H1 (cell line): ENCODE measurements around the gene FITM1. TPM values are rescaled to one million over a fixed set of nuclear protein-coding genes. Genes with fewer than 3 reads are reported as not detected.

Experiments used
- CTCF ChIA-PET: fragments of 300-600 bp; sonication (Branson Sonifier 250); formaldehyde crosslinking; loops from one replicate; lab custom pipeline; 2021; ENCODE audit not compliant: partially characterized antibody; lab: Charles Lee
- POLR2A ChIA-PET: fragments of 300-600 bp; sonication (Branson Sonifier 250); formaldehyde crosslinking; loops from one replicate; lab custom pipeline; 2021; ENCODE audit warnings: inconsistent platforms; ENCODE audit not compliant: partially characterized antibody; lab: Charles Lee
- DNase-seq, 2 experiments: peaks; one replicate each; pipeline versions ENCODE4 v3.0.0 to v3.0.0-alpha.2; 2010 to 2022; ENCODE audit warnings: low spot score in 2 of 2, low read depth in 1 of 2, mixed read lengths in 1 of 2
- FAIRE-seq: peaks from 2 replicates; lab custom pipeline; 2011; peaks lifted over from hg19 to GRCh38; lab: Jason Lieb, UNC
- H2AFZ ChIP-seq: 2 replicates; pipeline ENCODE4 v1.8.1; 2012; ENCODE audit warnings: low read length, inconsistent platforms
- H2AK5ac ChIP-seq: 2 replicates; pipeline ENCODE4 v1.6.1; 2013; ENCODE audit warnings: low read depth, low read length
- H2BK120ac ChIP-seq: replicated peaks from 2 replicates; pipeline ENCODE3; 2013; ENCODE audit warnings: low read depth, low read length, inconsistent platforms
- H2BK12ac ChIP-seq: 2 replicates; pipeline ENCODE4 v1.6.1; 2013; ENCODE audit warnings: low read depth, low read length
- H2BK15ac ChIP-seq: 2 replicates; pipeline ENCODE4 v1.6.1; 2013; ENCODE audit warnings: low read length
- H2BK20ac ChIP-seq: 2 replicates; pipeline ENCODE4 v1.6.1; 2013; ENCODE audit warnings: low read length
- H2BK5ac ChIP-seq: 2 replicates; pipeline ENCODE4 v1.6.1; 2013; ENCODE audit warnings: low read depth, low read length
- H3K14ac ChIP-seq: 2 replicates; pipeline ENCODE4 v1.6.1; 2013; ENCODE audit warnings: inconsistent platforms; ENCODE audit not compliant: insufficient read length
- H3K18ac ChIP-seq: 2 replicates; pipeline ENCODE4 v1.6.1; 2013; ENCODE audit warnings: low read length; ENCODE audit errors: extremely low read depth
- H3K23ac ChIP-seq: 2 replicates; pipeline ENCODE4 v1.6.1; 2013; ENCODE audit warnings: inconsistent platforms; ENCODE audit not compliant: insufficient read length
- H3K23me2 ChIP-seq: 2 replicates; pipeline ENCODE4 v1.6.1; 2013; ENCODE audit warnings: low read depth, low read length
- H3K27ac ChIP-seq: 2 replicates; pipeline ENCODE4 v1.6.1; 2011; ENCODE audit warnings: low read depth, low read length, inconsistent platforms
- H3K27me3 ChIP-seq, 4 experiments: replicated peaks in 1 of 4; 1 replicate in 1 of 4; 2 replicates in 3 of 4; pipeline versions ENCODE4 v1.6.1 to v1.8.1; 2011 to 2013; ENCODE audit warnings: low read length in 3 of 4, mild to moderate bottlenecking in 3 of 4, inconsistent platforms in 2 of 4, mixed read lengths in 2 of 4, moderate library complexity in 1 of 4; ENCODE audit not compliant: control insufficient read depth in 3 of 4, insufficient read depth in 3 of 4; ENCODE audit errors: extremely low read depth in 1 of 4
- H3K36me3 ChIP-seq, 4 experiments: 2 replicates each; pipeline versions ENCODE4 v1.6.1 to v1.8.1; 2011 to 2013; ENCODE audit warnings: mild to moderate bottlenecking in 4 of 4, low read length in 3 of 4, moderate library complexity in 2 of 4, control low read depth in 1 of 4, inconsistent platforms in 1 of 4; ENCODE audit not compliant: insufficient read depth in 4 of 4, control insufficient read depth in 2 of 4
- H3K4ac ChIP-seq: replicated peaks from 2 replicates; pipeline ENCODE3; 2013; ENCODE audit warnings: low read length, low read depth, mixed read lengths, inconsistent platforms; ENCODE audit not compliant: insufficient read length
- H3K4me1 ChIP-seq, 4 experiments: replicated peaks in 1 of 4; 1 replicate in 1 of 4; 2 replicates in 3 of 4; pipeline versions ENCODE4 v1.6.1 to v1.8.1; 2011 to 2013; ENCODE audit warnings: low read length in 3 of 4, inconsistent platforms in 2 of 4, mixed read lengths in 1 of 4; ENCODE audit not compliant: insufficient read depth in 4 of 4, control insufficient read depth in 3 of 4
- H3K4me2 ChIP-seq, 2 experiments: 2 replicates each; pipeline versions ENCODE4 v1.6.1 to v1.8.1; 2011 to 2013; ENCODE audit warnings: low read depth in 2 of 2, low read length in 2 of 2, control low read depth in 1 of 2, inconsistent platforms in 1 of 2, mild to moderate bottlenecking in 1 of 2; ENCODE audit not compliant: insufficient read depth in 1 of 2
- H3K4me3 ChIP-seq, 4 experiments: fragments of 200-600, 300-600 bp in 1 of 4; sonication (generic), shearing (Covaris generic), sonication (Bioruptor Twin) in 1 of 4; 2 replicates each; pipeline versions ENCODE4 v1.5.1 to v1.8.1; 2011 to 2016; ENCODE audit warnings: low read length in 4 of 4, low read depth in 3 of 4, control low read depth in 2 of 4, inconsistent platforms in 2 of 4, mild to moderate bottlenecking in 2 of 4, mixed read lengths in 1 of 4, moderate library complexity in 1 of 4; ENCODE audit not compliant: insufficient read depth in 2 of 4; ENCODE audit errors: extremely low read depth in 1 of 4
- H3K56ac ChIP-seq: replicated peaks from 2 replicates; pipeline ENCODE3; 2013; ENCODE audit warnings: low read depth, mild to moderate bottlenecking, mixed read lengths, low read length, inconsistent platforms; ENCODE audit not compliant: insufficient read length
- H3K79me1 ChIP-seq: 2 replicates; pipeline ENCODE4 v1.6.1; 2013; ENCODE audit warnings: low read depth, low read length, control low read depth
- H3K79me2 ChIP-seq, 2 experiments: 2 replicates each; pipeline versions ENCODE4 v1.6.1 to v1.8.1; 2012 to 2013; ENCODE audit warnings: low read length in 2 of 2, mild to moderate bottlenecking in 2 of 2, inconsistent platforms in 1 of 2; ENCODE audit not compliant: insufficient read depth in 2 of 2, control insufficient read depth in 1 of 2
- H3K9ac ChIP-seq, 4 experiments: replicated peaks in 1 of 4; 1 replicate in 1 of 4; 2 replicates in 3 of 4; pipeline versions ENCODE4 v1.6.1 to v1.8.1; 2011 to 2013; ENCODE audit warnings: low read depth in 3 of 4, low read length in 3 of 4, control low read depth in 2 of 4, mild to moderate bottlenecking in 2 of 4, moderate library complexity in 2 of 4, inconsistent platforms in 1 of 4; ENCODE audit errors: extremely low read depth in 1 of 4
- H3K9me3 ChIP-seq, 2 experiments: 2 replicates each; pipeline versions ENCODE4 v1.6.1 to v1.8.1; 2012 to 2013; ENCODE audit warnings: mild to moderate bottlenecking in 2 of 2, moderate library complexity in 2 of 2, control low read depth in 1 of 2, inconsistent platforms in 1 of 2, low read depth in 1 of 2, low read length in 1 of 2, mixed read lengths in 1 of 2; ENCODE audit not compliant: insufficient read depth in 2 of 2
- H4K20me1 ChIP-seq, 2 experiments: replicated peaks in 1 of 2; 2 replicates each; pipeline versions ENCODE3 to v1.8.1; 2011 to 2013; ENCODE audit warnings: inconsistent platforms in 2 of 2, low read length in 2 of 2, mild to moderate bottlenecking in 1 of 2; ENCODE audit not compliant: insufficient read depth in 2 of 2, control insufficient read depth in 1 of 2
- H4K5ac ChIP-seq: 2 replicates; pipeline ENCODE4 v1.6.1; 2013; ENCODE audit warnings: low read length, low read depth, mixed read lengths, inconsistent platforms; ENCODE audit not compliant: insufficient read length
- H4K8ac ChIP-seq: 2 replicates; pipeline ENCODE4 v1.8.0; 2013; ENCODE audit warnings: mild to moderate bottlenecking, moderate library complexity, low read length, inconsistent platforms; ENCODE audit not compliant: insufficient read depth; ENCODE audit errors: extremely low read depth
- H4K91ac ChIP-seq: replicated peaks from 2 replicates; pipeline ENCODE3; 2013; ENCODE audit warnings: low read length, mixed read lengths, inconsistent platforms; ENCODE audit not compliant: insufficient read length
- ATF2 ChIP-seq: IDR thresholded peaks from 2 replicates; pipeline ENCODE4 v1.6.1; 2012; ENCODE audit warnings: low read length, inconsistent platforms
- BACH1 ChIP-seq: IDR thresholded peaks from 2 replicates; pipeline ENCODE4 v1.6.1; 2012; ENCODE audit warnings: low read length, improper control_type of control experiment
- BCL11A ChIP-seq, 2 experiments: IDR thresholded peaks; one replicate each; pipeline ENCODE4 v1.6.1; 2011; ENCODE audit warnings: low read depth in 2 of 2, low read length in 2 of 2, mild to moderate bottlenecking in 2 of 2
- CBX8 ChIP-seq: fragments of 300-800, 300-1000 bp; sonication (generic); IDR thresholded peaks from 2 replicates; pipeline ENCODE4 v1.7.1; 2016; ENCODE audit warnings: low read depth, low read length, borderline replicate concordance
- CHD1 ChIP-seq: IDR thresholded peaks from 2 replicates; pipeline ENCODE4 v1.6.1; 2012; ENCODE audit warnings: low read depth, low read length, improper control_type of control experiment
- KDM5A ChIP-seq: fragments of 200-600 bp; IDR thresholded peaks from 2 replicates; pipeline ENCODE4 v1.7.1; 2012; ENCODE audit warnings: mild to moderate bottlenecking, low read length, inconsistent platforms, mixed read lengths
- POLR2A ChIP-seq, 2 experiments: IDR thresholded peaks; 1 replicate in 1 of 2; 2 replicates in 1 of 2; pipeline ENCODE4 v1.6.1; 2011; ENCODE audit warnings: low read depth in 2 of 2, low read length in 2 of 2, mild to moderate bottlenecking in 2 of 2; ENCODE audit errors: control extremely low read depth in 1 of 2
- POU5F1 ChIP-seq: IDR thresholded peaks from 2 replicates; pipeline ENCODE4 v1.6.1; 2011; ENCODE audit warnings: low read depth, mild to moderate bottlenecking, low read length, moderate library complexity
- RAD21 ChIP-seq, 2 experiments: IDR thresholded peaks in 1 of 2; conservative IDR thresholded peaks in 1 of 2; 2 replicates each; pipeline ENCODE4 v1.6.1; 2011; ENCODE audit warnings: low read depth in 2 of 2, low read length in 2 of 2, improper control_type of control experiment in 1 of 2, inconsistent platforms in 1 of 2, mild to moderate bottlenecking in 1 of 2, moderate library complexity in 1 of 2
- SP4 ChIP-seq: IDR thresholded peaks from 2 replicates; pipeline ENCODE4 v1.6.1; 2012; ENCODE audit warnings: low read length, inconsistent platforms
- SUZ12 ChIP-seq: fragments of 200-600 bp; sonication (generic); IDR thresholded peaks from 2 replicates; pipeline ENCODE4 v1.6.1; 2012; ENCODE audit warnings: mild to moderate bottlenecking, inconsistent platforms, low read length, moderate library complexity, mixed read lengths
- TCF12 ChIP-seq: IDR thresholded peaks from 2 replicates; pipeline ENCODE4 v1.6.1; 2011; ENCODE audit warnings: low read depth, mild to moderate bottlenecking, low read length
- WGBS, 2 experiments: shearing (Covaris generic) in 1 of 2; methylation state at CpG; one replicate each; pipeline versions ENCODE4 v1.1.6 to v1.1.7; 2013 to 2015; ENCODE audit warnings: low lambda C conversion rate in 2 of 2, mixed read lengths in 2 of 2, inconsistent platforms in 1 of 2, low coverage in 1 of 2, missing lambda C conversion rate in 1 of 2; ENCODE audit not compliant: insufficient replicate concordance in 2 of 2, insufficient coverage in 1 of 2, insufficient read length in 1 of 2; ENCODE audit errors: extremely low coverage in 1 of 2, missing lambda C conversion rate in 1 of 2; 5-methylcytosine and 5-hydroxymethylcytosine counted together
- polyA plus RNA-seq, 7 experiments: library from polyadenylated mRNA; depleted of rRNA in 3 of 7; stranded (reverse) in 5 of 7; unstranded in 2 of 7; fragments of >200 nt in 5 of 7; fragments of 200-250 nt in 2 of 7; gene quantifications; 1 replicate in 5 of 7; 2 replicates in 1 of 7; 4 replicates in 1 of 7; pipeline versions ENCODE4 v1.2.1 to v1.2.3, GENCODE V29; 2011 to 2013; ENCODE audit warnings: missing spikeins in 2 of 7, mixed read lengths in 2 of 7
- total RNA-seq: library from RNA; stranded (reverse); fragmentation: NEBNext Ultra II Directional; extraction: Animal tissue kit (Norgen Biotek cat#: 25700); gene quantifications from 2 replicates; pipeline ENCODE4 v1.2.1, GENCODE V29; 2021

FITM1 gene
- total and polyA plus RNA-seq, 2 of the 8 experiments (the other 6 are each of a cell fraction or from before 2014, with no cell fraction given), result 0.53 to 0.76 TPM

GRCh38 chr14:24113379-24113800 lies 17.1 kb upstream of the FITM1 start:
- 0 out of 2 replicates have a peak overlapping the region, but pooled peaks have one; percentile 12 for H2AFZ ChIP-seq
- peaks cover 7% of the 10 kb centered on the region for H3K23me2 ChIP-seq
- no peak overlapping the region for H2BK12ac ChIP-seq
- no peak overlapping the region; the same call in 1 of the 2 replicates for H4K8ac ChIP-seq
- H3K27ac ChIP-seq, result no peak overlapping the region
- no peak overlapping the region for H3K4ac ChIP-seq
- no peak overlapping the region for H3K23ac ChIP-seq
- no peak for DNase-seq
- H2AK5ac ChIP-seq, result no peak overlapping the region
- no peak overlapping the region for H2BK120ac ChIP-seq
- no peaks in the 10 kb centered on the region for H4K20me1 ChIP-seq
- H3K56ac ChIP-seq, result no peak overlapping the region
- no peak overlapping the region for H2BK20ac ChIP-seq
- FAIRE-seq, result no peak
- H3K9me3 ChIP-seq, result no peaks in the 10 kb centered on the region
- H3K18ac ChIP-seq, result peak overlapping the region; percentile 65; the same call in 1 of the 2 replicates
- peak overlapping the region in 3 of 4 experiments; percentile 9 to 49 (median 24); a peak in 5 of 7 replicates for H3K9ac ChIP-seq
- no peak overlapping the region for H4K91ac ChIP-seq
- H3K79me1 ChIP-seq, result peaks cover 5% of the 10 kb centered on the region; the same call in 1 of the 2 replicates
- peak overlapping the region; percentile 85 to 91 for H3K4me2 ChIP-seq
- 16% methylated on average over 15 of the region's 15 CpGs; no CpG with 5 or more reads in 1 of the 2 experiments for WGBS, 2 experiments
- peak overlapping the region; percentile 8 for H3K14ac ChIP-seq
- peaks cover 0 to 4% (median 2%) of the 10 kb centered on the region in 4 experiments; a peak in 5 of 7 replicates for H3K4me1 ChIP-seq
- peak overlapping the region; percentile 28 for H4K5ac ChIP-seq
- H2BK5ac ChIP-seq, result peak overlapping the region; percentile 100; the same call in 1 of the 2 replicates
- no peak overlapping the region for H2BK15ac ChIP-seq
- peaks cover 5 to 12% (median 9%) of the 10 kb centered on the region in 4 experiments; a peak in 6 of 8 replicates for H3K36me3 ChIP-seq
- H3K27me3 ChIP-seq, result no peaks in the 10 kb centered on the region
- H3K4me3 ChIP-seq, result peak overlapping the region; percentile 68 to 89 (median 76)
- ChIA-PET POLR2A (interaction anchor here (1.0 to 7.1 kb wide), 14 partner anchors 10 to 125 kb away, joined by 3 to 125 read pairs (median 5); partner anchors contain the start of genes DHRS4L2, EMC9, FITM1 and IPO4), CTCF (interaction anchor here (0.6 to 2.7 kb wide), 12 partner anchors 14 to 322 kb away, joined by 3 to 20 read pairs (median 4); partner anchors contain the start of genes IRF9, PCK2 and PSME2)
- H3K79me2 ChIP-seq, result peaks cover 0 to 10% of the 10 kb centered on the region in 2 experiments; a peak in 2 of 4 replicates
- TF ChIP-seq BCL11A (IDR thresholded peaks at IDR 0.05; ENCODE audit: low read depth in 2 of 2, low read length in 2 of 2) (no peak), ATF2 (no peak), SP4 (no peak), POU5F1 (no peak), RAD21 (IDR thresholded peaks at IDR 0.05 in 1 of 2, conservative IDR thresholded peaks at IDR 0.05 in 1 of 2; ENCODE audit: low read depth in 2 of 2, low read length in 2 of 2) (no peak), POLR2A (IDR thresholded peaks at IDR 0.05; ENCODE audit: control extremely low read depth in 1 of 2, low read depth in 2 of 2, low read length in 2 of 2) (no peak), KDM5A (no peak), BACH1 (no peak), TCF12 (no peak), CBX8 (no peak), SUZ12 (no peak), CHD1 (no peak)
